HuH-7 (cell line): Measurements from ENCODE around the gene GAS7.

Experiments used
- DNase-seq: peaks from one replicate; pipeline ENCODE4 v3.0.0; 2011; ENCODE audit warnings: low spot score

The GAS7 gene

GRCh38 chr17:9981344-9981915 is 217.0 kb downstream of the GAS7 start:
- DNase-seq = no peak

DNA sequence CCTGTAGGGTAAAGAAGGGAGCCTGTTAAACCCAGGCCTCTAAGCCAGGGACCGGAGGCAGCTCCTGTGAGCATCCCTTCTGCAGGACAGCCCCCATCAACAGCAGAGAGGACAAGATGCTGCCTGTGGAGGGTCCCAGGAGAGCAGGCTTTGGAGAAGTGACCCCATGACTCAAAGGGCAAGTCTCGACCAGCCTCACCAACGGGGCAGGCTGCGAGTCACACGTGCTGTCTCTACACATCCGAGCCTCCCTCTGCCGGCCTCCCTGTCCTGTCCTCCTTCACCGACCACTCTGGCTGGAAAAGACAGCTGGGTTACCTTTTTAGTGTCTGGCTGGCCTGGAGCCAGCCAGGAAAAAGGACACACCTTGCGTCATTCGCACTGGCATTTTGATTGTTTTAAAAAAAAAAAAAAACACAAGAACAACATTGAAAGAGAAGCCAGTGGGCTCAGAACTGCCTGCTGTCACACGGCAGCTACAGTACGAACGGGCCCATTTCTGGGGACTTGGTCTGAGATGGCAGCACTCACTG is 218.9 kb downstream of the GAS7 start:
- DNase-seq = no peak

DNA sequence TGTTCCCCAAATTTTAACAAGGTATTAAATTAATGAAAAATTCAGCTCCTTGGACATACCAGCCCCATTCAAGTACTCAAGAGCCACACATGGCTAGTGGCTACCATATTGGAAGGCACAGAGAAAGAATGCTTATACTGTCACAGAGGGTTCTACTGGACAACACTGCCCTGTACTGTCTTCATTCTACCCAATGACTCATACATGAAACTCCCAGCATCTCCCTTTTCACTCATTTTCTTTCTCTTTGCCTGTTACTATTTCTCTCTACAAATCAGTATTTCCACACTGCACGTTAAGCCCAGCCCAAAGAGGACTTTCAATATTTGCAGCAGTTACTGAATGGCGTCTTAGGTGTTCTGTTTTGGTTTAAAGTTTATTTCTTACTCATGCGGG is 221.2 kb downstream of the GAS7 start:
- no peak for DNase-seq

DNA sequence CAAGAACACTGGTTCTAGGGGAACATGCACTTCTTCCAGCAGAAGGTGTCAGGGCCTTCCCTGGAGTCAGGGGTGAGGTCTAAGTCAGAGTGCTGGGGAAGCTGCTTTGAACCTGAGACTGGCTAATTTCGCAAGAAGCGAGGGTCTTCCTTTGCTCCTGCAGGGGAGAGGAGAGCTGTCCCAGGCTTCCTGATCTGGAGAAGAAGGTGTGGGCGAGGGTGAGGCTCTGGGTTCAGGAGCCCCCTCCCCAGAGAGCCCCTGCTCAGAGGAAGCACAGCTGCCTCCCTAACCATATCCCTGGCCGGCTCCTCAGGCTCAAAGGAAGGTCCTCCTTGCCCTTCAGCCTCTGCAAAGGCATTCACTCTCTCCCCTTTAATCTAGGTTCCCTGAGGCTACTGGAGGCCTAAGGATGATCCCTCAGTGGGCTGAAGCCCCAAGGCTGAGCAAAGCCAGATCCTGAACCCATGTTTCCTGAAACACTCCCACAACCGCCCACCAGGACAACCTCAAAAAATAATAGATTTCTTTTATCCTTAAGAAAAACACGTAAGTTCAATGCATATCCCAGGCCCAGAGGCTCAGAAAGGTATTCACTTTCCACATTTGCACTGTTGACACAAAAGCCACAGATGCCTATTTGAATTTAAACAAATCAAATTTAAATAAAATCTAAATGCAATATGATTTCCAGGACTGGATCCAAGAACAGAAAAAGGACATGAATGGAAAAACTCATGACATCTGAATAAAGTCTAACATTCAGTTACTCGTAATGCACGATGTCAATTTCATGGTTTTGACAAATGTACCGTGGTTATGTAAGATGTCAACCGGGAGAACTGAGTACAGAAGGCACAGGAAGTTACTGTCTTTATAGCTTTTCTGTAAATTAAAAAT is 221.9 kb downstream of the GAS7 start:
- no peak for DNase-seq

- DNase-seq = no peak
These were observed 223.7 kb downstream of the GAS7 start for GRCh38 chr17:9974448-9975381.

- DNase-seq = no peak
These were observed 224.5 kb downstream of the GAS7 start for GRCh38 chr17:9973669-9974447.

DNA sequence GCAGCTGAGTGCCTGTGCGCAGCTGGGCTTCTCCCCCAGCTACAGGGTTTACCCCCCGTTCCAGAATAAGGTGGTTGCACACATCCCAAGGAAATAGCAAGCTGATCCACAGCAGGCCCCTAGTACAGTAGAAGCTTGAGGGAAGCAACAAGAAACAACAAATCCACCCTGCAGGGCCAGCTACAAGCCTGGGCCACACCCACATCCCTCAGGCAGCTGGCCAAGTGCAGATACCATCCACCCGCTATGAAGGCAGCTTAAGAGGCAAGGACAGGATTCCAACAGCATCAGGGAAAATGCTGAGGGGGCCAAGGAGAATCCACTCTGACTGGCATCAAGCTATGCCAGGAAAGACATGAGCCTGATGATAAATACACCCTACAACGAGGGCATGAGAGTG is 226.4 kb downstream of the GAS7 start:
- DNase-seq = no peak

- no peak for DNase-seq
These were observed 229.0 kb downstream of the GAS7 start for GRCh38 chr17:9969301-9969935.

DNA sequence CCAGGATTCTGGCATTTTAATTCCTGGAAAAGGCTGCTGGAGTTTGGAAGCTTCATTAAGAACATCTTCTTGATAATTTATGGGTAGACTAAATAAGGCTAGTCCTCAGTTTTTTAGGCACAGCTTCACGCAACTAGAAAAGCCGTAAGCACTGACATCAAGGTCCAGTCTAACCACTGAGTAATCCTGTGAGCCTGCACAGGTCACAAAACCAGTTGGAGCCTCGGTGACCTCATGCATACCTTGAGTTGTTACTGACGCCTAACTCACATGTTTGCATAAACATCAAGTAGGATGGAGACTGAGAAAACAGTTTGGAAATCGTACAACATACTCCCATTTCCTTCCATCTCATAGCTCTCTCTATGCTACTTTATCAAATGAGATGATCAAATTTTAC is 229.5 kb downstream of the GAS7 start:
- DNase-seq = no peak

- DNase-seq = no peak
These were observed 230.4 kb downstream of the GAS7 start for GRCh38 chr17:9968008-9968407.

DNA sequence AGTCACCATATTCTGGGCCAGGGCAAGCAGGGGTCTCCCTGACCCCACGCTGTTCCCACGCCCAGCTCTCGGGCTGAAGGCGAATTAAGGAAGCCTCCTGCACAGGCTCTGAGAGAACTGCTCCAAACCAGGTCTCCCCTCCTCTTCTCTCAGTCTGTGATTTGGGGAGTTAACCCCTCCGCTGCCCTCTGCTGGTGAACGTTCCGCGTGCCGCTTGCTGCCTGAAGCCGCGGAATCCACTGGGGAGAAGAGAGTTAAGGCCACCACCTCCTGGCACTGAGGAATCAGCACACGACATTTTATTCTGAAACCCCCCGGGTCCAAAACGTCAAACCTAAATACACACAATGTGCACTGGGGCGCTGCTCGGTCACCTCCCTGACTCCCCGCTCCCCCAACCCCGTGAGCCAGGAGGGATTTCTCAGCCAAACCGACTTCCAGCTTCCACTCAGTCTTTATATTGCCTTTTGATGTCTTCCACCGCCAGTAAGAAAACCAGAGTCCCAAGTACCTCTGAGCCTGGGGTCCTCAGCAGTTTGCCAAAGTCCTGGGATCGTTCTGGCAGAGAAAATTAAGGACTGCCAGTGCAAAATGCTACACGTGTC is 238.9 kb downstream of the GAS7 start:
- peak; percentile 34 for DNase-seq

DNA sequence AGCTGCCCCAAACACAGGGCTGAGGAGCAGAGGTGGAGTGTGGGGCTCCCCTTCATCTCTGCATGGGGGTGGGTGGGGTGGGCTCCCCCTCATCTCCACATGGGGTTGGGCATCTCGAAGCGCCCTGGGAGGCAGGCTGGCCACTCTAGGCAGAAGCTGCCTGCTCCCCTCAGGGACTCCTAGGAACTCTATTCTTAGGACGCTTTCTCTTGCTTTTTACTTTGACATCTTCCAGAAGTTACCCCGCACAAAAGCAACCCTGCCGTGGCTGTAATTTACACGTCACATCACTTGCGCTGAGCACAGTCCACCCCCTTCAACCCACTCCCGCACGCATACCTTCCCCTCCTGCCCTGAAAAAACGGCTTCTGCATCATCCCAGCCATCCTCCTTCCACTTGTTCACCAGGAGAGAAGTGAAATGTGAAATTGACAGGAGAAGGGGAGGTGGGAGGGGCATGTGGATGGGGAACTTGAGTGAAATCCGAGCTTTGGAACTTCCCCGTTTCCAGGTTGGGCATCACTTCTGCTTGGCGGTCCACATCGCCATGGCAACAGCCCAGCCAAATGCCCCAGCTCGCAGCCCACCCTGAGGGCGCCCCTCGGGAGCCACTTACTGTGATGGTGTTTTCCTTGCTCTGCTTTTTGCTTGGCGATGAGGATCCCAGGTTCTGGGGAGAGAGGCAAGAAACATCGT is 239.7 kb downstream of the GAS7 start:
- no peak for DNase-seq

DNA sequence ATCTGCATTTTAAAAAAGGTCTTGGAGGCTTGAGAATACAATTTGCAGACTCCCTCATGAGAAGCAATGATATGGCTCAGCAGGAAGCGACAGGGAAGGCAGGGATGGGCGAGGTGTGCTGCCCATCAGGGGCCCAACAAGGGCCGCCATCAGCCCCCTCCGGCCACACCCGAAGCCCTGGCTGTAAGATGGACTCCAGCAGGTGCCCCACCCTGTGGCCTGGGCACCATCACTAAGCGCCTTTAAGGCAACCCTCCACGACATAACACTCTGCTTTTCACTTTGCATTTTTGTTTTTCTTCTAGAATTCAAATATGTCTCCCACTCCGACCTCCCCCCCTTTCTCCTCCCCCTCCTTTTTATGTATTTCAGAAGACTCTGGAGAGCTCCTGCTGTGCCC is 241.2 kb downstream of the GAS7 start:
- no peak for DNase-seq

DNA sequence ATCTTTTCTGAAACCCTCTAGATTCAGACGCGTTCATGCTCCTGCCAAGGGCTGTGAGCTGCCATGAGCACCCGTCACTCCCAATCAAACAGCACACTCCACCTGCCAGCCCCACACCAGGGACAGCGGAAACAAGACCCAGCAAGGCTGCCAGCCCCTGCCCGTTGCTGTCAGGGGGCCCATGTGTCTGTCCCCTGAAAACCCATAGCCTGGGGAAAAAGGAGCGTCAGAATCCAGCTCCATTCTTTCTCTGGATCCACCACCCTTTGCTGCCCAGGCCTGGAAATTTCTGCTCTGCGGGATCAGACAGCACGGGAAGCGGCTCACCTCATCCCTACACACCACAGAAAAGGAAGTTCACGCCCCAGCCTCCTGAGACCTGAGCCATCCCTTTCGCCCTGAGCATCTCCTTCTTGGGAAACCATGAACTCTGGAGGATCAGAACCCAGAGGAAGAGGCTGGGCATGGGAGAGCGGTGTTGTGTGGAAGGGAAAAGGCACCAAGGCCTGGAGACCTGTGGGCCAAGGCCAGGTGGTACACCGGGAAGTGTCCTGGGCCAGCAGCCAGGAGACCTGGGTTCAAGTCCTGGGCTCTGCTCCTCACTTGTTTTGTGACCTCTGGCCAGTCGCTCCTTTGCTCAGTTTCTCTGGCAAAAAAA is 241.8 kb downstream of the GAS7 start:
- no peak for DNase-seq

DNA sequence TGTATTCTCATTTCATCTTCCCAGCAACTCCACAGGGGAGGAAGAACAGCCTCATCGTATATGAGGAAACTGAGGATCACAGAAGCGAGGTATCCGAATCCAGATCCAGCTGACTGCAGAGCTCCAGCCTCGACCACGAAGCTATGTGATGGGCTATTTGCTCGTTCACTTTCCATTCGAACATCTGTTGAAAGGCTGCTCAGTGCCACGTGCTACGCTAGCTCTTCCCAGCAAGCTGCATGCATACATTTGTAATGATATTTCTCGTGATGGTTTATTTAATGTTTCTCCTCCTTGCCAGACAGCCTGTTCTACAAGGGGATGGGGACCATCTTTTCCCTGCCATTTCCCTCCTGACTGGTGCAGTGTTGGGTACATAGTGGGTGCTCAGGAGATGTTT is 244.9 kb downstream of the GAS7 start:
- no peak for DNase-seq

- no peak for DNase-seq
These were observed 246.6 kb downstream of the GAS7 start for GRCh38 chr17:9951803-9952202.

- DNase-seq = no peak
These were observed 249.5 kb downstream of the GAS7 start for GRCh38 chr17:9948928-9949327.

DNA sequence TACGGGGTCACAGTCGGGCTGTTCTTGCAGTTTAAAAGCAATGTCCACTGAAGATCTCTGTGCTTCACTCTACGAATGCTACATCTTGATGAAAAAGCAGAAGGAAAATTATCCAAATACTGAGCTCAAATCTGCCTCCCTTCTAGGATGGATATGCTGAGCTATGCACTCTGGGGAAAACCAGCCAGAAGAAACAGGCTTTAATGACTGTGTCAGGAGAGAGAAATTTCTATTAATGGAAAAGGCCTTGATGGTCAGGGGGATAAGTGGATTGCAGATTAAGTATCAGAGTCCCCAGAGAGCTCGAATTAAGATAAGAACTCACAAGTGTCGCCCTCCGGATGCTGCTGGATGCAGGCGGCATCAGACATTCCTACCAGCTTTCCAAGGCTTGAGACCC is 253.7 kb downstream of the GAS7 start:
- no peak for DNase-seq

DNA sequence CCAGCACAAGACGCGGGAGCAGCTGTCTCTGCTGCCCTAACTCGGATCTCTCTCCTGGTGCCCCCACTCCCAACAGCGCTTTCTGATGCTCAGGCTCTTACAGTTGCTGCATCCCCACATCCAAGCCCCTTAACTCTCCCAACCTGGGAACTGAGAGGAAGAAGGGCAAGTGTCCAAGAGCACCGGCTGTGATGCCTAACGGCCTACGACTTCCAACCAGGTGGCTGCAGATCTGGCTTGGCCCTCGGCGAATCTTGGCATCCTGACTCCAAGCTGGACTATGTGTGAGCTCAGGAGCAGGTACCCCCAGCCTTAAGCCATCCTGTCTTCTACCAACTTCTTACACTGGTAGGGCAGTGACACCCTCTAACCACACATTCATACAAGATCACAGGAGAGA is 255.1 kb downstream of the GAS7 start:
- no peak for DNase-seq

- DNase-seq = no peak
These were observed 255.5 kb downstream of the GAS7 start for GRCh38 chr17:9942885-9943284.
